HG02588 (cell line): Measurements from ENCODE around the gene GPR84.

ENCODE experiments used
- ATAC-seq: cut with Tn5 transposase; IDR thresholded peaks from one replicate; pipeline ENCODE4 v1.9.1; 2021; ENCODE audit warnings: mild to moderate bottlenecking, moderate library complexity; ENCODE audit not compliant: unreplicated experiment

GPR84 gene

DNA sequence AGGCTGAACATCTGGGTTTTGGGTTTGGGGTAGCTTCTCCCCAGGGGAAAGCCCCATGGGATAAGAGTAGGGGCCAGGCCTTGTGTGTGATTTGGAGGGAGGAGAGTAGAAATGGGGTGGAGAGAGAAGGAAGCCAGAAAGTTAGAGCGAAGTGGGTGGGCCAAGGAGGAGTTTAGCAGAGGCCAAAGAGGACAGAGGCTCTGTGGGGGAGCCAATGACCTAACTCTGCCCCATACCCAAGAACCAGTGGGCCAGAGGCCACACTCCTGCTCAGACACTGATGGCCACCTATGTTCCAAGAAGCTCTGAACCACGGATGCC, 10.9 kb upstream of the GPR84 start:
- no peak for ATAC-seq

DNA sequence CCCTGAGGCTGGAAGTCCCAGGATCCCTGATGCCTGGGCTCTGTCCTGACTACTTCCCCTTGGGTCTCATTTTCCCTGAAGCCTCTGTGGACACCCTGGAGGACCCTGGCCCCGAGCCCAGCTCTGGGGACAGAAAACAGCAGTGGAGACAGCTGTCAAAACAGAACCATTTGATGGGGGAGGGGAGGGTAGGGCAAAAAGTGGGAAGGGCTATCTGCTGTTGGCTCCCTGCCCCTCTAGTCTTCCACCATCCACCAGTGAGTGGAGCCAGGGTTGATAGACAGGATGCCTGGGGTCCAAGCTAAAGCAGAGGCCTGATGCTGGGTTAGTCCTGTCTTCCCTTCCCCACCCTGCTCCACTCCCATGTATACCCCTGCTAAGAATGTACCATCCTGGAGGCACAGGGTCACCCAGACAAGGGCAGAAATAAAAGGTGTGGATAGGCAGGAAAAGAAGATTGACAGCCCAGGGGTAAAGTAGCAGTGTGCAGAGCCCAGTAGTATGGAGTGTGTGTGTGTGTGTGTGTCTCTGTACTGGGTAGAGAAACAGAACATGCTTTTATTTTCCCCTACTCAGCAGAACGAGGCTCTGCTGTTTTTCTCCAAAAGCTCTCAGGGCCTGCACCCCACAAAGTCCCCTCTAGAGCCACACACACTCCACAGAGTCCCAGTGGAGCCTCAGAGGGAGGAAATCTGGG, 10.4 kb upstream of the GPR84 start:
- ATAC-seq: no peak

DNA sequence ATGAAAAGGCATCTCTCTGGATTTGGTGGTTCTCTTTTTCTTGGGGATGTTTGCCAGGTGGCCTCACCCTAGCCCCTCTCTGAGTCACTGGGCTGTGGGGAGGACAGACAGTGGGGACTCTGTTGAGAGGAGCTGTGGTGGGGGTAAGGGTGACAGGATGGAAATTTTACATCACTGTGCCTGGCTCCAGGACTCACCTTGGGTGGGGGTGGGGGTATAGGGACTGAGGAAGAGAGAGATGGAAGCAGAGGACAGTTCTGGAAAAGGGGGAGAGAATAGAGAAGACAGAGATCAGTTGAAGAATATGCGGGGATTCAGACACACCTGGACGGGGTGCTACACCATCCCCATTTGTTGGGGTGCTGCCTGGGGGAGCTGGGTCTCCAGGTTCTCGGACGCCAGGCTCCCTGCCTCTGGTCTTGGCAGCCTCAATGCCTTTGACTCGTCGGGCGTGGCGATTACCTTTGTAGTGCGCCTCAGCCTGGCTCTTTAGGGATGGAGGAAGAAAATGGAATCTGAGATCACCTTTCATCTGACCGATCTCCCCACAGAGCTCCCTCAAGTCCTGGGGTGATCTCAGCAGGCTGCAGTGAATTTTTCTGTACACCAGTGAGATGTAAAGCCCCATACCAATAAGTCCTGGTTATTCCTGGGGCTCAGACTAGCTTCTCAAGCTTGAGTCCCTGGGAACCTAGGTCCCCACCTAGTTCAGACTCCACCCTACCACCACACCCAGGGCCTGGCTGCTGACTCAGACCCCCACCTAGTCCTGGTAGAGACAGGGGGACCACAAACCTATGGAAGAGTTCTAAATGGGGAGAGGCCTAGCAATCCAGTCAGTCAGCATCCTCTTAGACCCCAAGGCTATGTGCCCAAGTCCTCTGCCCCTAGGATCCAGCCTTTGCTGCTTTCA, 9.6 kb upstream of the GPR84 start:
- no peak for ATAC-seq

DNA sequence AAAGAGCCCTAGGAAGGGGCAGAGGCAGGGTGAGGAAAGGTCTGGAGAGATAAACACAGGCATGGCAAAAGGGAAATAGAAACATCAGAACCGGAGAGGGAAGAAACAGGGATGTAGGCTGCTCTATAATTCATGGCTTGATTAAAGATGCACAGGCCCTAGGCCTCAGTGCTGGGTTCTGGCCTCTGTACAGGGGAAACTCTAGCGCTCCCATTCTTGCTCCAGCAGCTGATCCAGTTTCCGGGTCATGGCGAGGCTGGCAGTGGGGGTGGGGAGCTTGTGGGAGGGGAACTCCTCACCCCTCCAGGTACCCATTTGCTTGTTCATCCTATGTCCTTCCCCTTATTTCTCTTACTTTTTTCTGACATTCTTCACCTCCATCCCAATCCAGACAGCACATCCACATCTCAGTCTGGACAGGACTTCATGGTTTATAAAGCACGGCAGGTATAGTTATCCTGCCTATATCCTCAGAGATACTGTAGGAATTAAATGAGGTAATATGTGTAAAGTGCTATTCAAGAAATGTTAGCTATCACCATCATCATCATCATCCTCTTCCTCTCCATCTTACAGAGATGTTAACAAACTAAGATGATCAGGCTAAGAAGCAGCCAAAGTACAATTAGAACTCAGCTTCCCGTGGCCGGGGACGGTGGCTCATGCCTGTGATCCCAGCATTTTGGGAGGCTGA, 8.0 kb upstream of the GPR84 start:
- no peak for ATAC-seq

DNA sequence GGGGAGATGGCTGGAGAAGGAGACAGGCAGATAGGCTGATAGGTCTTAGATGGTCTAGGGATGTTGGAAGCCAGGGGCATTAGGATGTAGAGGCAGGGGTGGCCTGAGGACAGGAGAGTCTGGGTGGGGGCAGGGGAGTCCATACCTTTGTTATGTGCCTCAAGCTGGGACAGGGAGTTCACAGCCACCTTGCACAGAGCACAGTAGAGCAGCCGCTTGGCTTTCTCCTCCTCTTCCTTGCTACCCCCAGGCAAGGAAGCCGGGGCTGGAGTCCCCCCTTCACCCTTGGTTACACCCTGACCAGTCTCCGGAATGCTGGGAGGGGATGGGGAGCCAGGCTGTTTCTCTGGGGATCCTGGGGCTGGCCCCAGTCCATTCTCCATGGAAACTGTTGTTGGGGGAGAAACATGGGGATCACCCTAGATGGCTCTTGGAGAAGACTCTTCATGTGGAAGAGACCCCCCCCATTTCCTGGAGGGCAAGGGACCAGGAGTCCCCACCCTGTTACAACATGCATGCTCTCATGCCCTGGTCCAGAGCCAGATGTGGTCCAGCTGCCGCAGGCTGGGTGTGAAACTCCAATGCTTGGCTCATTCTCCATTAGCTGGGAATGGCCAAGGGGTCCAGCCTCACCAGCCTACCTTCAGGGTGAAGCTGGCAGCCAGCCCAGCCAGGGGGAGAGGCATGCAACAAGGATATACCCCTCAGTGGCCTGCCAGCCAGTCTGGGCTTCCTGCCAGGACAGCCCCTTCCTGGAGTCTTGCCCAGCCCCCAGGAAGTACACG, 7.2 kb upstream of the GPR84 start:
- no peak for ATAC-seq

DNA sequence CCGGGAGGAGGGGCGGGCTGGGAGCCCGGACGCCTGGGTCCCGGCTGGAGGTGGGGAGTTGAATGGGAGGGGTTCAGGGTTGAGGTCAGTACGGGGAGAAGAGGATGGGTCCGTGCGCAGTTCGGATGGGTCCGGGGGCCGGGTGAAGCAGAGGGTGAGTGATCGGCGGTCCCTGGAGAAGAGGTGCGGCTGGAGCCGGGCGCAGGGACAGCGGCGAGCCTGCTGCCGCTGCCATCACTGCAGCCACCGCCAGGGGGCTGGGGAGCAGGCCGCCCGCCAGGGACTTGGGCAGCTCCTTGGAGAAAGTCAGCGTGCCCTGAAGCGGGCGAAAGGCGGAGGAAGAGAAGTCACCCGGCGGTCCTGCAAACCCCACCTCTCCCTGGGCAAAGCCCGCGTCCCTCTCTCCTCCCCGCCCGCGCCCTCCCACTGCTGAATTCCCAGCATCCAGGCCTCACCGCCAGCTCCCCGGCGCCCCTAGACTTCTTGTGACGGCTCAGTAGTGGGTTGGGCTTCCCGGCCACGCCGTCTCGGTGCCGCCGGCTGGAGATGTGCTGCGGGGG, 6.0 kb upstream of the GPR84 start:
- ATAC-seq: no peak

DNA sequence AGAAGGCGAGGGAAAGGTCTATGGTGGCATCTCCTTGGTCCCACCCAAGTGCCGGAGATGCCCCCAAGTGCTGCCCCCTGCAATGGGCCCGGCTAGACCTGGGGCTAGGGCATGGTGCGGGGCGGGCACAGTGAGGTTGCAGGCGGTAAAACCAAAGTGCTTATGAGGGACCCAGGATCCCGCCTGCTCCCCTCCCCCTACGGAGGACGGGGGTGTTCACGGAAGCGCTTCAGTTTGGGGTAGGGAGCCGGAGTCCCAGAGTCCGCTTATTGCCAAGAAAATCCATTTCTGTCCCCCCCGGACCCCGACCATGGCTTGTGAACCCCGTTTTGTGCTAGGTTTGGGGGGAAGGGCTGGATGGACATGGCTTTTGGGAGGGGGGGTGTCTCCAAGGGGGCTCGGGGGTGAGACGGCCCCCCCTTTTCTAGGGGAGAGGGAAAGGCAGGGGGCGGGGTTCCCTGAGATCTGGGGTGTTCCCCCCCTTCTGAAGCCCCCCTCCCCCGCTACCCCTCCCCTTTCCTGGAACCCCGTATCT, 5.4 kb upstream of the GPR84 start:
- no peak for ATAC-seq

DNA sequence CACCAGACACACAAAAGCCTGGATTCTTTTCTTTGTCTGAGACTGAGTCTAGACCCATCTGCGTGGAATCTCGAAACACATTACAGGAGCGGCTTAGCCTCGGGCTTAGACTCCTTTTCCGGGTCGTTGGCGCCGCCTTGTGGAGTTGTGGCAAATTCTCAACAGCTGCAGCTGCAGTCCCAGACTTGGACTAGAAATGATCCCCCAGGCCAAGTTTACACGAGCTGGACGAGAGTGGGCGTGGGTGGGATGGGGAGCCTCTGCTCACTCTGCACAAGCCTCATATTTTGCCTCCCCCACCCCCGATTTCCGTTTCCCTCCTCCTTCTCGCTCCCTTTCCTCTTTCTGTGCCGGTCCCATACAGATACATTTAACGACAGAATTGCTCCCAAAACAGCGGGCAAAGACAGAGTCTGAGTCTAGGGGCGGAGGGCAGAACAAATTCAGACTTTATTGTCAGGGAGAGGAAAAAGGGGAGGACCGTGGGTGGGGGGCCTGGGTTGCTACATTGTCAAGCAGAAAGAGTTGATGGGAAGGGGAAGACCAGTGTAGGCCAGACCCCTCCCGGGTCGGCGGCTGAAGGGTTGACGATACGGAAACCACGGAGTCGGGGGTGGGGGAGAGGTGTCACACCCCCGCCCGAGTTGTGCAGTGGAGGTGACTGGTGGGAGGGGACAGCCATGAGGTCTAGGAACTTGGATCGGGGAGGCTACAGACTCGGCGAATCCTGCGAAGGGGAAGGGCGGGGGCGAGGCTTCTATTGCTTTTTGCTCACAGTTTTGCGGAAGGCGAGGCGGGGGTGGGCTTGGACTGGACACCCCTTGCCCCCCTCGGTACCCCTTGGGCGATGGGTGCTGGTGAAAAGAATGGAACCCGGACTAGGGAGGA, 4.7 kb upstream of the GPR84 start:
- peak; percentile 64 for ATAC-seq

DNA sequence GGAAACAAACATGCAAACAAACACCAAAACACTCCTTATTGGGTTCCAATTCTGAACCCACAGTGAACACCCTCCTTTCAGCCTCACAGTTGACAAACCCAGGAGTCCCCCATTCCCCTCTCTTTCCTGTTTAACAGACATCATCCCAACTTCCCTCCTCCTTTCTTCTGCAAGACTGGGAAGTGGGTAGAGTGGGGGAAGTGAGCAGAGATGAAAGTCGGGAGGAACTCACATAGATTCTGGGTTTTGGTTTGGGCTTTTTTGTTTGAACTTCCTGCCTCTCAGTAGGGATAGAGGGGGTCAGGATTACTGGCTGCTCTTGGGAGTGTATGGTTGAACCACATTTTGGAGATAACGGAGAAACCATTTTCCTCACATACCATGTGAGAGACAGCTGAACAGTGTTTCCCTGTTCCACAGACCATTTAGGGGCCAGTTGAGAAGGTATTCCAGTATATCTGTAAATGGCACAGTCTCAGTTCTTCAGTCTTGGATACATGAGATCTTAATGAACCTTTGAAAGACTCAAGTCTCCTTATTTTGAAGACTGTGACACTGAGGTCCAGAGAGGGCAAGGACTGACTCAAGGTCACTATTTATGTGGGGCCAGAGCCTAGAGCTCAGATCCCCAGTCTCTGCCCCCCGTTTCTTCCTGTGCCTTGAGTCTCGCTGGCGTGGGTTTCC, 3.9 kb upstream of the GPR84 start:
- ATAC-seq: peak; percentile 4

DNA sequence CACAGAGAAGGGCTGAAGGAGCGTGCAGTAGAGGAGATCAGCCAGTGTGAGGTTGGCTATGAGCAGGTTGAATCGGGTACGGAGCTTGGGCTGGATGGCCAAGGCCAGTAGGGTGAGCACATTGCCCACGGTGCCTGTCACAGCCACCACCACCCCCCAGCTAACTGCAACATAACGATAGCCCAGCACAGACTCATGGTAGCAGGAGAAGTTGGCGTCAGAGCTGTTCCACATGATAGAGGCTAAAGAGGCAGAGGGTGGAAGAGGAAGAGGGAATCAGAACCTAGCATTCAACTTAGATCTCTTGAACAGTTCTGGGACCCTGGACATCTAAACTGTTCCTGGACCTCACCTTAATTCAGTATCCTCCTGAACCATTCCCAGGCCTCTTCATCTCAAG, 668 bp downstream of the GPR84 start:
- no peak for ATAC-seq

DNA sequence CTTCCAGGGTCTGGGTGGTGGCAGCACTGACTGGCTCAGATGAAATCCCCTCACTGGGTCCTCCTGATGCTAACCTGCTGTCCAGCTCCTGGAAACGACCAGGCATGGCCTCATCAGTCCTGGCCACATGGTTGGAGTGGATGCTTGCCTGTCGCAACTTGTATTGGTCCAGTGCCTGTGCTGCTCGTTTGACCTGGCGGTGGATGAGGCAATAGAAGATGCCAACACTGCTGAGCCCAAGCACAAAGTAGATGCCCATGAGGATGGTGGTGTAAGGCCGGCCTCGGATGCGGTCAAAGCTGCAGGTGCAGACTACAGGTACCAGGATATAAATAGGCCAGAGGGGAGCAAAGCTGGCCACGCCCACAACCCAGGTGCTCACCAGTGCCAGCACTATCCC, 1.2 kb downstream of the GPR84 start:
- ATAC-seq: no peak

DNA sequence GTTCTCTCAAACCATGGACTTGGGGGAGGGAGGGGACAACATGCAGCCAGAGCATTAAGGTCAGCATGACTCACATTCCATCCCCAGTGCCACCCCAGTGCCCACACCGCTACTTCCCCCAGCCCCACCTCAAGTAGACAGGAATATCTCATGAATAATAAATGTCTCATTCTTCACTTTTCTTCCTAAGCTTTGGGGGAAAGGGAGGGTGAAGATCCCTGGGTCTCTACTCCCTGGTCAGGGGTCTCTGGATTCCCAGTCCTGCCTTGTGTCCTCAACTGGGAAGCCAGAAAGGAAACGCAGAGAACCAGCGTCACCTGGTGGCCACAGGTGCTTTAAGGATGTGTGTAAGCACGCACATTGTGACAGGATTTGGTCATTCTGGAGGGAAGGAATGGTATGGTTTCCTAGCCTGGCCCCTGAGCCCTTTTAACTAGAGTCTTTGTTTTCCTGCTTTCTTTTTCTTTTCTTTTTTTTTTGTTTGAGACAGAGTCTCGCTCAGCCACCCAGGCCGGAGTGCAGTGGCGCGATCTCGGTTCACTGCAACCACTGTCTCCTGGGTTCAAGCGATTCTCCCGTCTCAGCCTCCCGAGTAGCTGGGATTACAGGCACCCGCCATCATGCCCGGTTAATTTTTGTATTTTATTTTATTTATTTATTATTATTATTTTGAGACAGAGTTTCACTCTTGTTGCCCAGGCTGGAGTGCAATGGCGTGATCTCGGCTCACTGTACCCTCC, 3.4 kb downstream of the GPR84 start:
- no peak for ATAC-seq

DNA sequence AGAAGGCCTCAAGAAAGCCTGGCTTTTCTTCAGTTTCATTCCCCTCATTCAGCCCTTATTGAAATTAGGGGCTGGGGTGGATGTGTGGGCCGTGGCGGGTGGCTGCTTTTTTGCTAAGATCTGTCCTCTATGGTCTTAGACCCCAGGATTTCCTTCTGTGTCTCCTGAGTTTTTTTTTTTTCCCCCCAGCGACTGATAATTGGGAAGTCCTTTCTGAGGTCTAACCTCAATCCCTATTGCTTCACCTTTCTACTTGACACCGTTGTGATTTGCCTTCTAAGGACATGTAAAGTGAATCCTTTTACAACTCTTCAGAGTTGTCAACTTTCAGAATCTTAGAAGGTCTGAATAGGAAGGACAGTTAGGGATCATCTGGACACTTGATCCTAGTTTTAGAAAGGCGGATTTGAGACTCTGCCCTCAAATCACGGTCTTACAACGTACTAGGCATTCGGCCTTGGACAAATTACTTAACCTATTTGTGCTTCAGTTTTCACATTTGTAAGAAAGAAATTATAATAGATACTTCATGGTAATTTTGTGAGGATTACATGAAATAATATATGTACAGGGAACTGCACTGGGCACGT, 4.4 kb downstream of the GPR84 start:
- ATAC-seq: no peak

DNA sequence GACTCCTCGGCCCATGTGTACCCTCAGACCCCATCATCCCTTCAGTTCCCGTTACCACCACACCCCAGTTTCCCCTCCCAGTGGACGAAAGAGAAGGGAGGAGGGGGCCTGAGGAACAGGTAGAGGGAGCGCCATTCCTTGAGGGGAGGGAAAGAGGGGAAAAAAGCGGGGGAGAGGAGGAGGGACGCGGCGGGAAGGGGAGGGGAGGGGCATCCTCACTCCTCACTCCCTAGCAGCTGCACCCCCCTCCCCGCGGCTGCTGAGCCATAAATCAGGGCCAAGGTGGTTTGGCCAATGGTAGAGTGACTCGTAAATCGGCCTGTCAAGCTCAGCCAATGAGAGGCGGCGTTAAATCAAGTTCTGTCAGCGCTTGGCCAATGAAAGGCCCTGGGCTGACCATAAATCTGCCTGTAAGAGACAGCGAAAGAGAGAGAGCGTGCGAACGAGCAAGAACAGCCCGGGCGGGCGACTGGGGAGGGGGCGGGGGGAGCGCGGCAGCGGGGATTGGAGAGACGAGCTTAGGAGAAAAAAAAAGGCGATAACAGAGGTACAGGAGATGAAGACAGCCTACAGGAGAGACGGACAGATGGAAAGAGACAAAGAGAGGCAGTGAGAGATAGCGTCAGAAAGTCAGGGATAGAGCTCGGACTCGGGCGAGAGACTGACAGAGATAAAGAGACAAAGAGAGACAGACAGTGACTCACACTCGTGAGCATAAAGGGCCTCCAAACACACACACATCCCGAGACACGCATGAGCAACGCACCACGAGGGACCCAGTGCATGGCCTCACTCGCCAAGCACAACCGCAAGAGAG, 5.1 kb downstream of the GPR84 start:
- ATAC-seq: peak; percentile 96

DNA sequence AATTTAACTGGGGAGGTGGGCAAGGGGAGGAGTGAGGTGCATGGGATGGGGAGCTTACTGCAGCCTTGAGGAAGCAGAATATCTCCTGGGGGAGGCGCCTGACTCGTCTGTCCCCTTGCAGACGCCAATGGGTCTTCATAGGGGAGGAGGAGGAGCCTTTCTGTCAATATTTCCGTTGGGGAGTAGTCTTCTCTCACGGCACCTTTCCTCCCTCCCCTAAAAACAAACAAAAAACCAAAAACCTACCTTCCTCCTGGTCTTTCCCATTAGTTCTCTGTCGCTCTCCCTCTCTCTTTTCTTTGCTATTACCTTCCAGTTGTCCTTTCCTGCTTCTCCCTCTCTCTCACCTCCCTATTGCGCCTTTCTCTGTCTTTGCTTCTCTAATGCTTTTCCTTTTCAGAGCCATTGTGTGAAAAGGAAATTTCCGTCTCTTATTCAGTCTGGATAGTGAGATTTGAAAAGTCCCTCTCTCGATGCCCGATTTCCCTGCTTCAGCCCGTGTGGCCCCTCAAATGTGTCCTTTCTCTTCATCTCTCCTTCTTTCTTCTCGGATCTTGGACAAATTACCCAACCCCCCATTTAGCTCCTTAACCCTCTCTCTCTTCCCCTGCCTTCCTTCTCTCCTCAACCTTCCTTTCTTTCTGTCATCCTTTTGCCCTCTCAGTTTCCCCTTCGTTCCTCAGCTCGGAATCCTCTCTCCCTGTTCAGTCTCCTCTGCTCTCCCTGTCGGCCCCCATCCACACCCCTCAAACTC, 5.9 kb downstream of the GPR84 start:
- ATAC-seq: no peak

DNA sequence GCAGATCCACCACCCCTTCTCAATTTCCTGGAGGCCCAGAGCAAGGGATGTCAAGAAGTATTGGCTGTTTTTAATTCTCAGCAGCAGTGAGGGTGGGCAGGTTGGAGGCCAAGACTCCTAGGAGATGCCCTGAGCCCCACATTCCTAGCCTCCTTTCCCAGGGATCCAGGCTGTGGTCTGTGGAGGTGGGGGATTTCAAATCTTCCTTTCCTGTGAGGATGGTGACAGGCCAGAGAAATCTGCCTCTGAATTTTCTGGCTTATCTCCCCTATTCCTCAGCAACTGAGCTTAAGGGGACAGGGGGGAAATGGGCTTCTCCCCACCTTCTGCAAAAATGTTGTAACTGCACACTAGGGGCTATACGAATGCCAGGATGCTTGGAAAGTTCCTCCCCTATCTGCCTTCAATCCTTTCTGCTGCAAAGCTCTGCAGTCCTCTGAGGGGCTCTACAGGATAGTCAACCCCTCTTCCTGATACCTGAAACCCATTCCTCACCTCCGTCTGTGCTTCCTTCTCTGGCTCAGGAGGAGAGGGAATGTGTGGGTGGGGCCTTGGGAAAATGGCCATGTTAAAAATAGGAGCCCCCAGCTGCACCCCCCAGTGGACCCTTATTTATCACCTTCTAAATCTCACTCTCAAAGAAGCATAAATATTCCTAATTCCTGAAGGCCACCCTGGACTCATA, 6.6 kb downstream of the GPR84 start:
- no peak for ATAC-seq
